ENCODE results near the gene KIR2DL1. TPM values are rescaled to one million over a fixed set of nuclear protein-coding genes. Genes with fewer than 3 reads are reported as not detected.
"Not testable (repeated sequence)": the region's sequence is repeated elsewhere in the genome, so short reads cannot be mapped to it uniquely, and the experiment has no call there.

KIR2DL1 gene
- total and polyA plus RNA-seq, 2 donors (not counting 1 experiment from before 2014, with no cell fraction given), result not detected

DNA sequence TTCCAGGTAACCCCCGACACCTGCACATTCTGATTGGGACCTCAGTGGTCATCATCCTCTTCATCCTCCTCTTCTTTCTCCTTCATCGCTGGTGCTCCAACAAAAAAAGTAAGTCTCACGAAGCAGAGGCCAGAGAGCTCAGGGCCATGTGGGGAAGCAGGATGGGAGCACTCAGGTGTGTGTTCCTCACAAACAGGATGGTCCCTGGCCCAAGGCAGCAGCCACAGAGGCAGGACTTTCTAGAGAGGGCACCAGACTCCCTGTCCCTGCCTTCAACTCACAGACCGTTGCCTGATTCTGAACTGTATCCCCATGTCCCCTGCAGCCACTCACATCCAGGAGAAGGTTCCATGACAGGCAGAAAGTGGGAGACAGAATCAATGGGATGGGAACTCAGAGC is 13.3 kb downstream of the KIR2DL1 start:
- H2AFZ ChIP-seq (ENCODE audit: low read length); H3K4me2 ChIP-seq (ENCODE audit: extremely low read depth, insufficient read depth, low read length); H3K4me3 ChIP-seq (replicated peaks in 1 of 4; ENCODE audit: control extremely low read depth in 1 of 4, insufficient read depth in 1 of 4, low read depth in 3 of 4, low read length in 4 of 4); H4K20me1 ChIP-seq (ENCODE audit: control insufficient read depth, extremely low read depth, insufficient read depth, low read length); H3K36me3 ChIP-seq (ENCODE audit: control insufficient read depth, insufficient read depth, low read length); H3K27ac ChIP-seq (ENCODE audit: insufficient read depth, low read length); H3K27me3 ChIP-seq (ENCODE audit: control insufficient read depth, insufficient read depth, low read length); H3K79me2 ChIP-seq (ENCODE audit: control insufficient read depth, insufficient read depth, low read length); DNase-seq (ENCODE audit: low read depth in 2 of 2); H3K4me1 ChIP-seq (ENCODE audit: control insufficient read depth, extremely low read depth, insufficient read depth, low read length); H3K9ac ChIP-seq (ENCODE audit: insufficient read depth, low read length); H3K9me3 ChIP-seq (ENCODE audit: control insufficient read depth, insufficient read depth, low read depth, low read length): not testable (repeated sequence)

DNA sequence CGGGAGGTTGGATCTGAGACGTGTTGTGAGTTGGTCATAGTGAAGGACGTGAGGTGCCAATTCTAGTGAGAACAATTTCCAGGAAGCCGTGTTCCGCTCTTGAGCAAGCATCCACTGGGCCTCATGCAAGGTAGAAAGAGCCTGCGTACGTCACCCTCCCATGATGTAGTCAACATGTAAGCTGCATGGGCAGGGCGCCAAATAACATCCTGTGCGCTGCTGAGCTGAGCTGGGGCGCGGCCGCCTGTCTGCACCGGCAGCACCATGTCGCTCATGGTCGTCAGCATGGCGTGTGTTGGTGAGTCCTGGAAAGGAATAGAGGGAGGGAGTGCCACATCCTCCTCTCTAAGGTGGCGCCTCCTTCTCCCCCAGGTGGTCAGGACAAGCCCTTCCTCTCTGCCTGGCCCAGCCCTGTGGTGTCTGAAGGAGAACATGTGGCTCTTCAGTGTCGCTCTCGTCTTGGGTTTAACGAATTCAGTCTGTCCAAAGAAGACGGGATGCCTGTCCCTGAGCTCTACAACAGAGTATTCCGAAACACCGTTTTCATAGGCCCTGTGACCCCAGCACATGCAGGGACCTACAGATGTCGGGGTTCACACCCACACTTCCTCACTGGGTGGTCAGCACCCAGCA is 16.6 kb downstream of the KIR2DL1 start:
- H3K27me3 ChIP-seq (ENCODE audit: control insufficient read depth, insufficient read depth, low read length); H2AFZ ChIP-seq (ENCODE audit: low read length); DNase-seq (ENCODE audit: low read depth in 2 of 2); H3K9me3 ChIP-seq (ENCODE audit: control insufficient read depth, insufficient read depth, low read depth, low read length); H3K9ac ChIP-seq (ENCODE audit: insufficient read depth, low read length); H3K27ac ChIP-seq (ENCODE audit: insufficient read depth, low read length); H3K79me2 ChIP-seq (ENCODE audit: control insufficient read depth, insufficient read depth, low read length); H3K4me1 ChIP-seq (ENCODE audit: control insufficient read depth, extremely low read depth, insufficient read depth, low read length); H3K36me3 ChIP-seq (ENCODE audit: control insufficient read depth, insufficient read depth, low read length); H3K4me2 ChIP-seq (ENCODE audit: extremely low read depth, insufficient read depth, low read length); H4K20me1 ChIP-seq (ENCODE audit: control insufficient read depth, extremely low read depth, insufficient read depth, low read length); H3K4me3 ChIP-seq (replicated peaks in 1 of 4; ENCODE audit: control extremely low read depth in 1 of 4, insufficient read depth in 1 of 4, low read depth in 3 of 4, low read length in 4 of 4): not testable (repeated sequence)

DNA sequence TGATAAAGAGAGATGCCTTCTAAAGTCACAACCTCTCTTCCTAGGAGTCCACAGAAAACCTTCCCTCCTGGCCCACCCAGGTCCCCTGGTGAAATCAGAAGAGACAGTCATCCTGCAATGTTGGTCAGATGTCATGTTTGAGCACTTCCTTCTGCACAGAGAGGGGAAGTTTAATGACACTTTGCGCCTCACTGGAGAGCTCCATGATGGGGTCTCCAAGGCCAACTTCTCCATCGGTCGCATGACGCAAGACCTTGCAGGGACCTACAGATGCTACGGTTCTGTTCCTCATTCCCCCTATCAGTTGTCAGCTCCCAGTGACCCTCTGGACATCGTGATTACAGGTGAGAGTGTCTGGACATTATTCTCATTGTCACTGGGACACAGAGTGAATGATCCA is 18.6 kb downstream of the KIR2DL1 start:
- DNase-seq (ENCODE audit: low read depth in 2 of 2); H3K9ac ChIP-seq (ENCODE audit: insufficient read depth, low read length); H3K4me1 ChIP-seq (ENCODE audit: control insufficient read depth, extremely low read depth, insufficient read depth, low read length); H3K36me3 ChIP-seq (ENCODE audit: control insufficient read depth, insufficient read depth, low read length); H3K4me3 ChIP-seq (replicated peaks in 1 of 4; ENCODE audit: control extremely low read depth in 1 of 4, insufficient read depth in 1 of 4, low read depth in 3 of 4, low read length in 4 of 4); H4K20me1 ChIP-seq (ENCODE audit: control insufficient read depth, extremely low read depth, insufficient read depth, low read length); H2AFZ ChIP-seq (ENCODE audit: low read length); H3K27ac ChIP-seq (ENCODE audit: insufficient read depth, low read length); H3K9me3 ChIP-seq (ENCODE audit: control insufficient read depth, insufficient read depth, low read depth, low read length); H3K4me2 ChIP-seq (ENCODE audit: extremely low read depth, insufficient read depth, low read length); H3K27me3 ChIP-seq (ENCODE audit: control insufficient read depth, insufficient read depth, low read length); H3K79me2 ChIP-seq (ENCODE audit: control insufficient read depth, insufficient read depth, low read length): not testable (repeated sequence)

DNA sequence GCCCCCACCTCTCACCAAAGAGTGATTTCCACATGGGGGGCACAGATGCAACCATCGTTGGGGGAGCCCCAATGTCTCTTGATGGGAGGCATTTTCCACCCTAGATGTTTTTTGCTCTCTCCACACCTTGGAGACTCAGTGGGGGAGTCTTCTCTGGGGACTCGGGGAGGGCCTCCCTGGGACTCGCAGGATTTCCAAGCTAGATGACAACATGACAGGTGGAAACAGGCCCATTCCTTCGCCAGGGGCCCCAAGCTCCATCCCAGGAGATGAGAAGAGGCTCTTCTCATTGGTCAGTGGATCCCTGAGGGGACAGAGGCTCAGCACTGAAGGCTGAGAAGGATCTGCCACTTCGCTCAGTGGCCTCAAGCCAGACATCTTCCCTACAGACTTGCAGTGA is 21.1 kb downstream of the KIR2DL1 start:
- H4K20me1 ChIP-seq (ENCODE audit: control insufficient read depth, extremely low read depth, insufficient read depth, low read length), result no peaks in the 10 kb centered on the region
- no peaks in the 10 kb centered on the region for H3K9me3 ChIP-seq (ENCODE audit: control insufficient read depth, insufficient read depth, low read depth, low read length)
- H3K9ac ChIP-seq (ENCODE audit: insufficient read depth, low read length), result no peak overlapping the region
- DNase-seq (ENCODE audit: low read depth in 2 of 2), result no peak
- no peaks in the 10 kb centered on the region for H3K27me3 ChIP-seq (ENCODE audit: control insufficient read depth, insufficient read depth, low read length)
- H3K4me2 ChIP-seq (ENCODE audit: extremely low read depth, insufficient read depth, low read length), result no peak overlapping the region
- H3K4me1 ChIP-seq (ENCODE audit: control insufficient read depth, extremely low read depth, insufficient read depth, low read length), result no peaks in the 10 kb centered on the region
- no peaks in the 10 kb centered on the region for H3K79me2 ChIP-seq (ENCODE audit: control insufficient read depth, insufficient read depth, low read length)
- H2AFZ ChIP-seq (ENCODE audit: low read length), result no peak overlapping the region
- H3K27ac ChIP-seq (ENCODE audit: insufficient read depth, low read length), result no peak overlapping the region
- no peak overlapping the region for H3K4me3 ChIP-seq (replicated peaks in 1 of 4; ENCODE audit: control extremely low read depth in 1 of 4, insufficient read depth in 1 of 4, low read depth in 3 of 4, low read length in 4 of 4)
- no peaks in the 10 kb centered on the region for H3K36me3 ChIP-seq (ENCODE audit: control insufficient read depth, insufficient read depth, low read length)
- TF ChIP-seq EZH2 (IDR thresholded peaks at IDR 0.05; ENCODE audit: low read length, missing control alignments), result no peak
- TF ChIP-seq, protein P1, sequence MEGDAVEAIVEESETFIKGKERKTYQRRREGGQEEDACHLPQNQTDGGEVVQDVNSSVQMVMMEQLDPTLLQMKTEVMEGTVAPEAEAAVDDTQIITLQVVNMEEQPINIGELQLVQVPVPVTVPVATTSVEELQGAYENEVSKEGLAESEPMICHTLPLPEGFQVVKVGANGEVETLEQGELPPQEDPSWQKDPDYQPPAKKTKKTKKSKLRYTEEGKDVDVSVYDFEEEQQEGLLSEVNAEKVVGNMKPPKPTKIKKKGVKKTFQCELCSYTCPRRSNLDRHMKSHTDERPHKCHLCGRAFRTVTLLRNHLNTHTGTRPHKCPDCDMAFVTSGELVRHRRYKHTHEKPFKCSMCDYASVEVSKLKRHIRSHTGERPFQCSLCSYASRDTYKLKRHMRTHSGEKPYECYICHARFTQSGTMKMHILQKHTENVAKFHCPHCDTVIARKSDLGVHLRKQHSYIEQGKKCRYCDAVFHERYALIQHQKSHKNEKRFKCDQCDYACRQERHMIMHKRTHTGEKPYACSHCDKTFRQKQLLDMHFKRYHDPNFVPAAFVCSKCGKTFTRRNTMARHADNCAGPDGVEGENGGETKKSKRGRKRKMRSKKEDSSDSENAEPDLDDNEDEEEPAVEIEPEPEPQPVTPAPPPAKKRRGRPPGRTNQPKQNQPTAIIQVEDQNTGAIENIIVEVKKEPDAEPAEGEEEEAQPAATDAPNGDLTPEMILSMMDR (conservative IDR thresholded peaks at IDR 0.05 in 1 of 2, IDR thresholded peaks at IDR 0.05 in 1 of 2; ENCODE audit: low read depth in 1 of 2, low read length in 2 of 2), result no peak

Measured in fibroblast of lung (primary cell).